Measurements from ENCODE around the gene PRM1.

The PRM1 gene

GRCh38 chr16:11236461-11237254, 44.5 kb downstream of the PRM1 start:
- DNase-seq (ENCODE audit: low read depth in 1 of 2, low spot score in 1 of 2) = no peak
- TF ChIP-seq JUND (IDR thresholded peaks at IDR 0.05; ENCODE audit: low read depth) = no peak
- in situ Hi-C loops (cut with HindIII; ENCODE audit: low pct_unique_long_range_greater_than_20kb, low sequenced_read_pairs) = no loop called here

- TF ChIP-seq JUND (IDR thresholded peaks at IDR 0.05; ENCODE audit: low read depth) = no peak
- in situ Hi-C loops (cut with HindIII; ENCODE audit: low pct_unique_long_range_greater_than_20kb, low sequenced_read_pairs) = no loop called here
- no peak for DNase-seq (ENCODE audit: low read depth in 1 of 2, low spot score in 1 of 2)
Observed at GRCh38 chr16:11235703-11235991, 45.5 kb downstream of the PRM1 start.

- in situ Hi-C loops (cut with HindIII; ENCODE audit: low pct_unique_long_range_greater_than_20kb, low sequenced_read_pairs) = no loop called here
Observed at GRCh38 chr16:11234884-11235702, 46.0 kb downstream of the PRM1 start.

GRCh38 chr16:11233727-11234376, 47.3 kb downstream of the PRM1 start:
- in situ Hi-C loops (cut with HindIII; ENCODE audit: low pct_unique_long_range_greater_than_20kb, low sequenced_read_pairs) = no loop called here
- no peak for TF ChIP-seq JUND (IDR thresholded peaks at IDR 0.05; ENCODE audit: low read depth)
- no peak for DNase-seq (ENCODE audit: low read depth in 1 of 2, low spot score in 1 of 2)

More at GRCh38 chr16:11234884-11235702, 46.0 kb downstream of the PRM1 start:
- no peak for TF ChIP-seq JUND (IDR thresholded peaks at IDR 0.05; ENCODE audit: low read depth)
- DNase-seq (ENCODE audit: low read depth in 1 of 2, low spot score in 1 of 2) = no peak

- in situ Hi-C loops (cut with HindIII; ENCODE audit: low pct_unique_long_range_greater_than_20kb, low sequenced_read_pairs) = no loop called here
- TF ChIP-seq JUND (IDR thresholded peaks at IDR 0.05; ENCODE audit: low read depth) = no peak
- no peak for DNase-seq (ENCODE audit: low read depth in 1 of 2, low spot score in 1 of 2)
Observed at GRCh38 chr16:11232852-11233726, 48.0 kb downstream of the PRM1 start.

GRCh38 chr16:11232302-11232851, 48.8 kb downstream of the PRM1 start:
- in situ Hi-C loops (cut with HindIII; ENCODE audit: low pct_unique_long_range_greater_than_20kb, low sequenced_read_pairs) = no loop called here
- no peak for TF ChIP-seq JUND (IDR thresholded peaks at IDR 0.05; ENCODE audit: low read depth)
- DNase-seq (ENCODE audit: low read depth in 1 of 2, low spot score in 1 of 2) = no peak

- DNase-seq (ENCODE audit: low read depth in 1 of 2, low spot score in 1 of 2) = no peak
- in situ Hi-C loops (cut with HindIII; ENCODE audit: low pct_unique_long_range_greater_than_20kb, low sequenced_read_pairs) = no loop called here
Observed at GRCh38 chr16:11231367-11231970, 49.7 kb downstream of the PRM1 start.

More at GRCh38 chr16:11231367-11231970, 49.7 kb downstream of the PRM1 start:
- TF ChIP-seq JUND (IDR thresholded peaks at IDR 0.05; ENCODE audit: low read depth) = no peak
